PFSK-1 (cell line): Measurements from ENCODE around the gene PDZD7.

ENCODE experiments used
- FOXP2 ChIP-seq: optimal IDR thresholded peaks from 2 replicates; pipeline ENCODE3; 2011; ENCODE audit warnings: borderline replicate concordance, control low read depth, inconsistent platforms; ENCODE audit not compliant: insufficient read depth; ENCODE audit errors: extremely low read length, extremely low read depth
- POLR2AphosphoS5 ChIP-seq: IDR thresholded peaks from 2 replicates; pipeline ENCODE4 v1.6.1; 2012; ENCODE audit warnings: low read depth, mild to moderate bottlenecking, control low read depth, low read length, moderate library complexity
- REST ChIP-seq, 2 experiments: IDR thresholded peaks; 2 replicates each; pipeline versions ENCODE4 v1.6.1 to v1.8.0; 2011 to 2012; ENCODE audit warnings: low read depth in 2 of 2, low read length in 2 of 2, control low read depth in 1 of 2, inconsistent platforms in 1 of 2, mild to moderate bottlenecking in 1 of 2, moderate library complexity in 1 of 2; ENCODE audit not compliant: insufficient read depth in 1 of 2
- SIN3A ChIP-seq: IDR thresholded peaks from 2 replicates; pipeline ENCODE4 v1.6.1; 2012; ENCODE audit warnings: mild to moderate bottlenecking, low read length, moderate library complexity, borderline replicate concordance; ENCODE audit not compliant: insufficient read depth
- TAF1 ChIP-seq: IDR thresholded peaks from 2 replicates; pipeline ENCODE4 v1.6.1; 2012; ENCODE audit warnings: low read length, control low read depth, borderline replicate concordance; ENCODE audit not compliant: insufficient read depth

PDZD7 gene

GRCh38 chr10:101014230-101014884 is 16.6 kb downstream of the PDZD7 start:
- TF ChIP-seq SIN3A (no peak), REST (IDR thresholded peaks at IDR 0.05; ENCODE audit: insufficient read depth in 1 of 2, low read depth in 2 of 2, low read length in 2 of 2) (no peak), TAF1 (no peak), FOXP2 (no peak), POLR2AphosphoS5 (no peak)

GRCh38 chr10:101013365-101013825 is 17.5 kb downstream of the PDZD7 start:
- TF ChIP-seq FOXP2 (no peak), SIN3A (no peak), TAF1 (no peak), POLR2AphosphoS5 (no peak), REST (IDR thresholded peaks at IDR 0.05; ENCODE audit: insufficient read depth in 1 of 2, low read depth in 2 of 2, low read length in 2 of 2) (no peak)

GRCh38 chr10:101012525-101013364 is 18.2 kb downstream of the PDZD7 start:
- TF ChIP-seq TAF1 (peak; percentile 28; the same call in 1 of the 2 replicates), SIN3A (no peak)

GRCh38 chr10:101011517-101012423 is 19.2 kb downstream of the PDZD7 start:
- TF ChIP-seq SIN3A, result no peak
- no peak for TF ChIP-seq POLR2AphosphoS5
- no peak for TF ChIP-seq FOXP2
- TF ChIP-seq REST (IDR thresholded peaks at IDR 0.05; ENCODE audit: insufficient read depth in 1 of 2, low read depth in 2 of 2, low read length in 2 of 2), result no peak
- no peak for TF ChIP-seq TAF1

GRCh38 chr10:101010329-101010728 is 20.6 kb downstream of the PDZD7 start:
- no peak for TF ChIP-seq TAF1
- no peak for TF ChIP-seq REST (IDR thresholded peaks at IDR 0.05; ENCODE audit: insufficient read depth in 1 of 2, low read depth in 2 of 2, low read length in 2 of 2)
- no peak for TF ChIP-seq FOXP2
- no peak for TF ChIP-seq POLR2AphosphoS5
- no peak for TF ChIP-seq SIN3A
